Activated naive CD4-positive, alpha-beta T cell treated with anti-CD3 and anti-CD28 coated beads, Interleukin-2, amount 50 U/mL, for 24 hours (primary cell): ENCODE measurements around the gene LYRM2.

Experiments
- H3K27ac Mint-ChIP-seq: one replicate; pipeline ENCODE4 v1.8.0; 2021; ENCODE audit warnings: mild to moderate bottlenecking, mixed read lengths
- H3K27me3 Mint-ChIP-seq: one replicate; pipeline ENCODE4 v1.8.0; 2021; ENCODE audit warnings: mixed read lengths
- H3K36me3 Mint-ChIP-seq: one replicate; pipeline ENCODE4 v1.8.0; 2021; ENCODE audit warnings: mixed read lengths
- H3K4me1 Mint-ChIP-seq: one replicate; pipeline ENCODE4 v1.8.0; 2021; ENCODE audit warnings: mixed read lengths
- H3K4me3 Mint-ChIP-seq: one replicate; pipeline ENCODE4 v1.8.0; 2021; ENCODE audit warnings: mild to moderate bottlenecking, mixed read lengths
- H3K9me3 Mint-ChIP-seq: one replicate; pipeline ENCODE4 v1.8.0; 2021; ENCODE audit warnings: mixed read lengths

LYRM2 gene

DNA sequence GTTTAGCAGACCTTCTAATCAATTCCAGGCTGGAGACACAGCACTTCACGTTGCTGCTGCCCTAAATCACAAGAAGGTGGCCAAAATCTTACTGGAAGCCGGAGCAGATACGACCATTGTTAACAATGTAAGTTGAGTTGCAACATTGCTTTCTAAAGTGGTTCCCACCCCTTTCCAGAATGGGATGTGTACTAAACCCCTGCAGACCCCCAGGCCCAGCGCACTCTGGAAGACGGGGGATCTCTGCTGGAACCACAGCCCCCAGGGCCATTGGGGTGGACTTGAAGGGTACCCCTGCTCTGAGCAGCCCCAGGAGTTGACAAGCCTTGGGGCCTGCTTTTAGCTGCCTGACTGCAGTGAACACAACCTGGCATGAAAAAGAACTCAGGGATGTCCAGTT is 22.0 kb downstream of the LYRM2 start:
- no peak overlapping the region for H3K4me3 Mint-ChIP-seq
- H3K27ac Mint-ChIP-seq: no peak overlapping the region
- H3K36me3 Mint-ChIP-seq: peaks cover 2% of the 10 kb centered on the region
- no peaks in the 10 kb centered on the region for H3K27me3 Mint-ChIP-seq
- H3K4me1 Mint-ChIP-seq: no peaks in the 10 kb centered on the region
- no peaks in the 10 kb centered on the region for H3K9me3 Mint-ChIP-seq

DNA sequence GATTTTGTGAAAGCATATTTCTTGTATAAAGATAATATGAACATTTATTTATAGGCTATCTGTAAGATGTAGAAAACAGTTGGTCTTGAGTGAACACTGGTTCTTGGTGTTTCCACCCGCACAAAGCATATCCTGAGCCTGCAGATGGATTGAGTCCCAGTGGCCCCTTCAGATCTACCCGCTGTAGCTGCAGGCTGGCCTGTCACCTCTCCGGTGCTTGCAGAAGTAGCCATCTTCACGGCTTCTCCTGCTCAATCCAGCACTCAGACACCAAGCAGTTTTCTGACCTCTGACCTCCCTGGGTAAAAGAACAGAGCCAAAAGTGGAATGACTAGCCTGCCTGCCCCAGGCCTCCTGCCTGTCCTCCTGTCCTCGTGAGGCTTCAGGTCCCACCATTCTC is 22.7 kb downstream of the LYRM2 start:
- H3K27me3 Mint-ChIP-seq: no peaks in the 10 kb centered on the region
- H3K27ac Mint-ChIP-seq: no peak overlapping the region
- H3K9me3 Mint-ChIP-seq: no peaks in the 10 kb centered on the region
- H3K4me3 Mint-ChIP-seq: no peak overlapping the region
- peaks cover 2% of the 10 kb centered on the region for H3K36me3 Mint-ChIP-seq
- no peaks in the 10 kb centered on the region for H3K4me1 Mint-ChIP-seq

DNA sequence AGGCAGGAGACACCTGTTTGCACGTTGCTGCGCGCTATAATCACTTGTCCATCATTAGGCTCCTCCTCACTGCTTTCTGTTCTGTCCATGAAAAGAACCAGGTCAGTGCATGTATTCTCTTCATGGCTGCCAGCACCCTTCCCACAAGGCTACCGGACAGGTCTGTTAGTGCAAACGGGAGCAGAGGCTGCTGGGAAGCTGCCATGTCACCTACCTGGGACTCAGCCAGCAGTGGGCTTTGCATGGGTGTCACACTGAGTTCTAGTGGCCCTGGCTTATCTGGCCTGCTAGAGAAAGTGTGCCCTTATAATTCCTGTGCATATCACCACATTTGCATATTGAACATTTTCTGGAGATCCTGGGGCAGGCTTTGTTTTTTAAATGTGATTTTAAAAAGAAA is 24.8 kb downstream of the LYRM2 start:
- H3K9me3 Mint-ChIP-seq: no peaks in the 10 kb centered on the region
- H3K4me1 Mint-ChIP-seq: no peaks in the 10 kb centered on the region
- H3K4me3 Mint-ChIP-seq: no peak overlapping the region
- no peaks in the 10 kb centered on the region for H3K36me3 Mint-ChIP-seq
- H3K27me3 Mint-ChIP-seq: no peaks in the 10 kb centered on the region
- no peak overlapping the region for H3K27ac Mint-ChIP-seq

DNA sequence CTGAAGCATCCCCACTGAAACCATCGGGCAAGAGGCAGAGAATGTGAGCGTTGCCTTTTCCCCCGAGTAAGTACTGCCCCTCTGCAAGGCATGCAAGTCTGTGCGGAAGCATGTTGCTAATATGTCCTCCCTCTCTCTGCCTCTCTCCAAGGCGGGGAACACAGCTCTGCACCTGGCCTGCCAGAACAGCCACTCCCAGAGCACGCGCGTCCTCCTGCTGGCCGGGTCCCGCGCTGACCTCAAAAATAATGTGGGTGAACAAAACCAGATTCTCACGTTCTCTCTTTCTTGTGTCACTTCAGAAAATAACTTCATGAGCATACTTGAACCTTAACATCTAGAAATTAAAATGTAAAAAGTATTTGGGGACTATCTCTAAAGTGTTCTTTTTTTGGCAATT is 26.4 kb downstream of the LYRM2 start:
- Mint-ChIP-seq H3K4me1 (no peaks in the 10 kb centered on the region), H3K4me3 (no peak overlapping the region)

DNA sequence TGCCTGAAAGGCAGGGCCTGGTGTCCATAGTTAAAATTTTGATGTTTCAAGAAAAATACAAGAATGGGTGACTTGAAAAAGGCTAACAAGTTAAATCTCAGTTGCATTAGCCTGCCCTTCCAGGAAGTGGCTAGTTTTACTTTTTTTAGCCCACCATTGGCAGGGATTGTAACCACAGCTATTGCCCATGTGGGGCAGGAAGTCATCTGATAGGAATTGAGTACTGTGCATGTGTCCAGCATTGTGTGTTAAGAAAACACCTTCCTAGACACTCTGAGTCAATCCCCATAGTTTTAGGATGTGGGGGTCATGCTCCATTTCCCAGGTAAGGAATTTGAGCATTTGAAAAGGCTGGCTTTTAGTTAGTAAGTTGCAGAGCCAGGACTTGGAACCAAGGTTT is 26.9 kb downstream of the LYRM2 start:
- H3K36me3 Mint-ChIP-seq: no peaks in the 10 kb centered on the region
- H3K4me3 Mint-ChIP-seq: no peak overlapping the region
- H3K27me3 Mint-ChIP-seq: no peaks in the 10 kb centered on the region
- no peaks in the 10 kb centered on the region for H3K4me1 Mint-ChIP-seq
- H3K27ac Mint-ChIP-seq: no peak overlapping the region
- H3K9me3 Mint-ChIP-seq: no peaks in the 10 kb centered on the region

More for the DNA sequence above, 26.4 kb downstream of the LYRM2 start:
- Mint-ChIP-seq H3K9me3 (no peaks in the 10 kb centered on the region), H3K36me3 (no peaks in the 10 kb centered on the region), H3K27me3 (no peaks in the 10 kb centered on the region), H3K27ac (no peak overlapping the region)

DNA sequence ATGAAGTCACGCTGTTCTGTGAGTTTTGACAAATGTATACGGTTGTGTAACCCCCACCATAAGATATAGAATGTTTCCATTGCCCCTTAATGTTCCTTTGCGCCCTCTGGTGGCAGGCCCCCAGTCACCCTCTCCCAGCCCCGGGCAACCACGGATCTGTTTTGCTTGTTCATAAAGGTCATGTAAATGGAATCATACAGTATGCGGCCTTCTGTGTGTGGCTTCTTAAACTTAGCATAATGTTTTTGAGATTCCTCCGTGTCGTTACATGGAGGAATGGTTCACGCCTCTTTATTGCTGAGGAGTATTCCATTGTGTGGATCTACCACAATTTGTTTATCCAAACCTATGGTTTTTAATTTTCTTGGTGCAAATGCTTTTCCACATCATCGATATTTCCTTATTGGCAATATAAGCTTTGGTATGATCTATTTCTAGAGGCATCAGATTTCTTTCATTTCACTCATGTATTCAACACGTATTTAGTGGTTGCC is 28.4 kb downstream of the LYRM2 start:
- no peaks in the 10 kb centered on the region for H3K9me3 Mint-ChIP-seq
- H3K27ac Mint-ChIP-seq: peak overlapping the region; percentile 49
- no peak overlapping the region for H3K4me3 Mint-ChIP-seq
- H3K27me3 Mint-ChIP-seq: no peaks in the 10 kb centered on the region
- H3K36me3 Mint-ChIP-seq: no peaks in the 10 kb centered on the region
- no peaks in the 10 kb centered on the region for H3K4me1 Mint-ChIP-seq

DNA sequence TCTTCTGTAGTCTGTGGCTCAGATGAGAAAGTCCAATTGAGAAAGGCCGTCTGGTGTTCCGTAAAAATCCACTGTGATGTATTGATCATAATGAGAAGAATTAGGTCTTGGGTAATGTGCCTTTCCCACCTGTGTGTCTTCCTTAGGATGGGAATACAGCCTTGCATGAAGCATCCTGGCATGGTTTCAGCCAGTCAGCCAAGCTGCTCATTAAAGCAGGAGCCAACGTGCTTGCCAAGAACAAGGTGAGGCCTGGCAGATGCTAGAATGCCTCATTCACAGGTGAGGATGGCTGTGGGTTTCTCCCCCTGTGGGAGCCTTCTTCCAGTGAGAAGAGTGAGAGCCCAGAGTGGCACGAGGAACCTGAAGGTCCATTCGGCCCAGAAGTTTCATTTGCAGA is 32.7 kb downstream of the LYRM2 start:
- Mint-ChIP-seq H3K27me3 (no peaks in the 10 kb centered on the region), H3K4me3 (no peak overlapping the region), H3K4me1 (no peaks in the 10 kb centered on the region), H3K27ac (no peak overlapping the region), H3K36me3 (no peaks in the 10 kb centered on the region), H3K9me3 (no peaks in the 10 kb centered on the region)

DNA sequence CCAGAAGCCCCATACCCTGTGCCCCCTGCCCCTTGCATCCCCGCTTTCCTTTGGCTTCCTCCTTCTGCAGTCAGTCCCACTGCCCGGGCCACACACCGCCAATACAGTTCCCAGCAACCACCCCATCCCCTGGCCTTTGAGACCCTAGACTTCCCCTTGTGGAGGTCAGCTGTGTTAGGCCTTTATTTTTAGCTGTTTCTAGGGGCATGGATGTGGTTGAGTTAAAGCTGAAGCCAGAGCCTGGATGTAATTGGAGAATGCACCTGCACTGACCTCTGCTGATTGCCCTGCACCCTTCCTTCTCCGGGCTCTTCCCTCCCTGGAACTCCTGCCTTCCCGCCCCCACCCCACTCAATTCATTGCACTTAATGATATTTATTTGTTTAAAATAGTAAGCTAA is 33.9 kb downstream of the LYRM2 start:
- H3K36me3 Mint-ChIP-seq: no peaks in the 10 kb centered on the region
- H3K4me1 Mint-ChIP-seq: no peaks in the 10 kb centered on the region
- H3K4me3 Mint-ChIP-seq: no peak overlapping the region
- H3K27ac Mint-ChIP-seq: no peak overlapping the region
- H3K27me3 Mint-ChIP-seq: no peaks in the 10 kb centered on the region
- no peaks in the 10 kb centered on the region for H3K9me3 Mint-ChIP-seq

DNA sequence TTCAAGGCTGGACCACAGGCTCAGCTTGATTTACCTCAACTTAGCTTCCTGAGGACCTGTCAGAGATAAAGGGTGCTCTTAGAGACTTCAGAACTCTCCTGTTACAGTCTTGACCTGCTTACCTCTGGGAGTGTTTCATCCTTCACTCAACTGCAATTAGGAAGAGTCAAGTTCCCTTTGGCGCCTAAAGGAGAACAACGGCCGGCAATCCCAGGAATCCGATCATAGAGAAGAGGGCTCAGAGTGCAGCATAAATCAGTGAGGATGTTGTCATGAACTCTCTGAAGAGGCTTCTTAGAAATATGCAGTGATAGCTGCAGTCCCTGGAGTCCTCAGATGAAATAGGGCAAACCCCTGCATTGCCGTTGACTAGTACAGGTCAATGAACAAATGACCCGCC is 36.4 kb downstream of the LYRM2 start:
- Mint-ChIP-seq H3K27ac (no peak overlapping the region), H3K36me3 (no peaks in the 10 kb centered on the region), H3K4me3 (no peak overlapping the region), H3K4me1 (no peaks in the 10 kb centered on the region), H3K9me3 (no peaks in the 10 kb centered on the region), H3K27me3 (no peaks in the 10 kb centered on the region)

DNA sequence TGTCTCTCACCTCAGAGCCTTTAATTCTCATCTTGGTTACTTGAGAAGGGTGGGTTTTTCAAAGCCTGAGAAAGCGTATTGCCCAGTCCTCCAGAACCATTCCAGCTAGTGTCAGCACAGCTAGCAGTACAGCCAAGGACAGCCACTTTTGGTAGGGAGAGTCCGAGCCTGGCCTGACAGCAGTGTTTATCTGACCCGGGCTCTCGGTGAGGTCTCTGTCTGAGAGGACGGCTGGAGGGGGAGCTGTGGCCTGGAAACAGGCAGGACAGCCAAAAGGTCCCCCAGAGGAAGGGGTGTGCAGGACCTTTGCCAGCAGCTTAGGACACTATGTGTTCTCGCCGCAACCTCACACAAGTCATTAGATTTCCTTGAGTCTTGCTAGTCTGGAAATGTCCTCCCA is 38.8 kb downstream of the LYRM2 start:
- H3K4me1 Mint-ChIP-seq: peaks cover 15% of the 10 kb centered on the region
- H3K27me3 Mint-ChIP-seq: no peaks in the 10 kb centered on the region
- no peaks in the 10 kb centered on the region for H3K9me3 Mint-ChIP-seq
- H3K36me3 Mint-ChIP-seq: no peaks in the 10 kb centered on the region
- no peak overlapping the region for H3K27ac Mint-ChIP-seq
- H3K4me3 Mint-ChIP-seq: no peak overlapping the region

DNA sequence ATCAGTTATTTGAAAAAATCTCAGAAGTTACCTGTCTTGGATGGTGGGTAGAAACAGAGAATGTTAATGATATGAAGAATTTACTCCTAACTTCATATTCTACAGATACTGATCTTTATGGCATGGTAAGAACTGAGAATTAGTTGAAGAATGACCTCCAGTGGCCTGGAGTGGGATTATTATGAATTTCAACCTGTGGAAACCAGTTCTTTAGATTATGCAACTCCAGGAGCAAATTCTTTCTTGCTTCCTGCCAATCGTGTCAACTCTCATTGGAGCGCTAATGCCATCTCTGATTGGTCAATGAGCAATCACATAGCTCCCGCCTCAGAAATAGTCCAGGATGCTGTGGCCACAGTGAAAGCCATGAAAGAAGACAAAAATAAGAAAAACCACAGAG is 40.6 kb downstream of the LYRM2 start:
- H3K27ac Mint-ChIP-seq: no peak overlapping the region

DNA sequence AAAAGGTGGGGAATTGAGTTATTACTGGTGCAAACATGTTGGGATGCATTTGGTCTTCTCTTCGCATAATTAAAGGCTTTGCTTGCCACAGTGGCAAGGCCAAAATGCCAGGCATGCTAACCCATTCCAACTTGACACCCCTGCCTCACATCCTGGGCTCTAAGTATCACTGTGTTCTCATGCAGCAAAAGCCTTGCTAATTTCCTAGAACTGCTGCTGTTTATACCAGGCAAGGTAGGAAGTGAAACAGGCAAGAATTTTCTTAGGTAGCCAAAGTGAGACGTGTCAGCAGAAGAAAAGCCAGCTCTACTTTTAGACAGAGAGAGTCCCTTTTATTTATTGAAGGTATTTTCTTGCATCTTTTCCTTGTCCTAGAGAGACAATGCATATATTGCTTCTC is 41.2 kb downstream of the LYRM2 start:
- H3K36me3 Mint-ChIP-seq: no peaks in the 10 kb centered on the region
- peaks cover 15% of the 10 kb centered on the region for H3K4me1 Mint-ChIP-seq
- H3K27me3 Mint-ChIP-seq: no peaks in the 10 kb centered on the region
- H3K4me3 Mint-ChIP-seq: no peak overlapping the region
- no peaks in the 10 kb centered on the region for H3K9me3 Mint-ChIP-seq
- H3K27ac Mint-ChIP-seq: no peak overlapping the region

More for the DNA sequence above, 40.6 kb downstream of the LYRM2 start:
- Mint-ChIP-seq H3K4me3 (no peak overlapping the region), H3K27me3 (no peaks in the 10 kb centered on the region), H3K9me3 (no peaks in the 10 kb centered on the region), H3K4me1 (peaks cover 15% of the 10 kb centered on the region), H3K36me3 (no peaks in the 10 kb centered on the region)

DNA sequence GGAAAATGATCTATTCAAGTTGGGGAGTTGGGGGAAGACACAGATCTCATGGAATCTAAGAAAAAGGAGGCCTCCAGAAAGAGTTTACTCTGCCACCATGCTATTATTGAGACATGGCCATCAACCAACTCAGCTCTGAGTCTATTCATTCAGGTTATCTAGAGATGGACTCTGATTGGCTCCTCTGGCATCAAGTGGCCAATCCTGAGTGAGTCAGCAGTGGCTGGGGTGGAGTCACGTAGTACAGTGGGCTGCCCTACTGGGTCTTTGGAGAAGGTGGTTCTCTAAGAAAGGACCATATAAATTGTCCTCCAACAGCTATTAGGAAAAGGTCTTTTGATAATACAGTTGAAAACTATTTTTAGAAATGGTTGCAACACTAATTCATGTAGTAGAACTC is 42.1 kb downstream of the LYRM2 start:
- H3K4me1 Mint-ChIP-seq: peaks cover 15% of the 10 kb centered on the region
- no peaks in the 10 kb centered on the region for H3K27me3 Mint-ChIP-seq
- no peak overlapping the region for H3K27ac Mint-ChIP-seq
- no peaks in the 10 kb centered on the region for H3K36me3 Mint-ChIP-seq
- H3K4me3 Mint-ChIP-seq: no peak overlapping the region
- no peaks in the 10 kb centered on the region for H3K9me3 Mint-ChIP-seq

DNA sequence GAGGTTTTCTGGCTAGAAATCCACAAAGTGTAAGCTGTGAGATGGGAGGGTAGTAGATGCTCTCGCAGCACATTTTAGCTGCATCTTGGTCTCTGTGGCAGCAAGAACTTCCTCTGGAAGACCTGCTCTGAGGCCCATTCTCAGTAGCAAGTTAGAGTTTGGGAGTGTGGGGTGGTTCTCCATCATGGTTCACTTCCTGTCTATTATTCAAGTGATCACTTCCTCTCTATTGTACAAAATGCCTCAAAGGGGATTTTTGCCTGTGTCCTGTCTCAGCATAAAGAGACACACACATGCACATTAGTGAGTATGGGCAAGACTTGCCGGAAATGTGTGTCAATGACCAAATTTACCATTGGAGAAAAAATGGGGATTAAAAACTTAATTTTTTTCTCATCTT is 42.5 kb downstream of the LYRM2 start:
- Mint-ChIP-seq H3K27me3 (no peaks in the 10 kb centered on the region), H3K4me1 (peaks cover 15% of the 10 kb centered on the region), H3K9me3 (no peaks in the 10 kb centered on the region), H3K4me3 (no peak overlapping the region), H3K27ac (peak overlapping the region; percentile 78), H3K36me3 (no peaks in the 10 kb centered on the region)

DNA sequence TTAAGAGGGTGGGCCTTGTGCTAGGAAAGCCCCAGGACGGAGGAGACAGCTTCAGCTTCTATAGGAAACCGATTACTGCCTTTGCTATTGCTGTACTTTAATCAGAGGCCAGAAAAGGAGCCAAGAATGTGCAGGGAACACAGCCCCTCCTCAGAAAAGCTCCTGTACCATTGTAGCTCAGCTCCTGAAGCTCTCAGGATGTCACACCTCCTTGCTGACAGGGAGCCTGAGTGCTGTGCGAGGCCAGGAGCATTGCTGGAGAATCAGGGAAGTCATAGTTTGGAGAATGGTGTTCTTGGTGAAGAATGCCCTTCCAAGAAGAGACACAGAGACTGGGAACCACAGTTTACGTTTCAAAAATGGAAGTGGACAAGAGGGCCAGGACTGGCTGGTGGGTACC is 46.8 kb downstream of the LYRM2 start:
- no peak overlapping the region for H3K27ac Mint-ChIP-seq
- no peaks in the 10 kb centered on the region for H3K36me3 Mint-ChIP-seq
- no peaks in the 10 kb centered on the region for H3K9me3 Mint-ChIP-seq
- H3K4me1 Mint-ChIP-seq: peaks cover 15% of the 10 kb centered on the region
- no peak overlapping the region for H3K4me3 Mint-ChIP-seq
- H3K27me3 Mint-ChIP-seq: no peaks in the 10 kb centered on the region

DNA sequence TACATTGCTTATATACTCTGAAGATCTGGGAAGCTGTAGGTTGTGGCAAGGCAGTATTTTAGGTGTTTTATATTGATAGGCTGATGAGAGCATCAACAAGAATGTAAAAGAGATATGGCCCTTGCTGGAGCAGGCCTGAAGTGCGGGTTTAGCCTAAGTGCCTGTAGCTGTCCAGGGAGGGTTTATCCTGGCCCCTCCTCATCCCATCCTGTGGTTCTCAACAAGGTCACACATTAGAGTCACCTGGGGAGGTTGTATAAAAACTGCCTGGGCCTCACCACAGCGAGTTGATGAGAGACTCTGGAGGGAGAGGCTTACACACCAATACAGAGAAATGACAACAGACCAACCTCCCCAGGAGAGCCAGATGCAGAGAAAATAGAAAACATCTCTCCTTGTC is 48.4 kb downstream of the LYRM2 start:
- Mint-ChIP-seq H3K27ac (no peak overlapping the region), H3K27me3 (no peaks in the 10 kb centered on the region), H3K4me1 (no peaks in the 10 kb centered on the region), H3K9me3 (no peaks in the 10 kb centered on the region), H3K36me3 (no peaks in the 10 kb centered on the region), H3K4me3 (no peak overlapping the region)

DNA sequence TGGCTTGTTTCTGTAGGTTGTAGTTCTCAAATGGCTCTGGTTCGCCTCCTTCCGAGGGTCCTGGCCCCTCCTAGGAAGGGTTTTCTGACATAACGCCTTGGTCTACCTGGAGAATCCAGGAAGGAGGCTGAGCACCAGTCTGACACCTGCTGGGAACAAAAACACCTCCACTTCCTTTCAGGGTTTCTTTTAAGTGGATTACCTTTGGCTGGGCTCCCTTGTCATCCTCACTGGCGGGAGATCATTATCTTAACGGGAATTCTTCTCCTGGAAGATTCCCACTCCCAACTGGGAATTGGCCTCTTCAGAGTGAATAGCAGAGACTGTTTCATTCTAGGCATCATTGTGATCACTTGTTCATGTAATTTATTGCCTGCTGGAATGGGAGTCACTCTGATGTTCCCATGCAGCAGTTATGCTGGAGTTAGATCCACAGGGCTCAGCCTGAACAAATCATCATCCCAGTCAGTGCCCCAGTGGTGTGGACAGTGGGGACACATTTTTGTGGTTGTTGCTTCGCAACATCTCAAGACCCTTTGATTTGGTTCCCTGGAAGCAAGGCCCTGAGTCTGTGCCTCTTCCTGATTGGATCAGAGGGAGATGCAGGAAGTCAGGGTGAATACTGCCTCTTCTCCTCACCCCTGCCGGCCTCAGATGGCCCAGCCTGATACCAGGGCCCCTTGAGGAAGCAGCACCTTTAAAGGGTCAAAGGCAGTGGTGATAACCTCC is 49.1 kb downstream of the LYRM2 start:
- H3K27me3 Mint-ChIP-seq: no peaks in the 10 kb centered on the region
- H3K36me3 Mint-ChIP-seq: peaks cover 1% of the 10 kb centered on the region
- H3K9me3 Mint-ChIP-seq: no peaks in the 10 kb centered on the region
- no peaks in the 10 kb centered on the region for H3K4me1 Mint-ChIP-seq
- H3K4me3 Mint-ChIP-seq: no peak overlapping the region
- H3K27ac Mint-ChIP-seq: no peak overlapping the region
